Hindlimb muscle (tissue), 1 donor: ENCODE measurements around the gene CTNNAL1. TPM values are rescaled to one million over a fixed set of nuclear protein-coding genes. Genes with fewer than 3 reads are reported as not detected.
"Not testable (repeated sequence)": the region's sequence is repeated elsewhere in the genome, so short reads cannot be mapped to it uniquely, and the experiment has no call there.

Experiments
- DNase-seq: peaks from one replicate; pipeline ENCODE4 v3.0.0-alpha.2; 2013
- polyA plus RNA-seq: library from polyadenylated mRNA; unstranded; fragments of 120-200 nt; gene quantifications from one replicate; pipeline ENCODE4 v1.2.1, GENCODE V29; 2013; ENCODE audit not compliant: insufficient read length

CTNNAL1 gene
- polyA plus RNA-seq, 1 donor = 20.7 TPM

DNA sequence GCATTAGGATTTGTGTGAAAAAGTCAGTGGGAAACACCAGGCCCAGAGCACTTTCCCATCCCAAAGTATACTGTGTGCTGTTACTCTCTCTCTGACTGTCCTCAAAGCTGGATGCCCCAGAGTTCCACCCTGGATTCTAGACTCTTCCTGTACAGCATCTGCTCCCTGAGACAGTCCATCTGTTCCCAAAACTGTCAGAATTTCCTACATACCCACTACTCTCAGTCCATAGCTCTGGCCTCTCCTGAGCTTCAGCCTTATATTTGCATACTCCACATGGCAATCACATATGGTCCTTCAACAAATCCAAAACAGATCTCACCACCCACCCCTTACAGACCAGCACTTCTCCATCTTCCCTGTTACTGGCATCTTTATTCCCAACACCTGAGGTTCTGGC lies 88.8 kb downstream of the CTNNAL1 start:
- DNase-seq = no peak

DNA sequence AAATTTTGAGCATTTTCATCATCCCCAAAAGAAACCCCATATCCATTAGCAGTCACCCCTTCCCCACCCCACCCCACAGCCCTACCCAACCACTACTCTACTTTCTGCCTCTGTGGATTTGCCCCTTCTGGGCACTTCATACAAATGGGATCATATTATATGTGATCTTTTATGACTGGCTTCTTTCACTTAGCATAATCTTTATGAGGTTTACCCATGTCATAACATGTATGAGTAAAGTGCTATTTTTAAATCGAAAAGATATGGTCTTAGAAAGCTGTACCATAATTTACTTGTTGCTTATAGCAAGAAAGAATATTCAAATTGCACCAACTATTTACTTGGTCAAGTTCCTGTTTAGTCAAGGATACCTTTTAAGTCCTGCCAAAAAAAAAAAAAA lies 92.1 kb downstream of the CTNNAL1 start:
- no peak for DNase-seq

DNA sequence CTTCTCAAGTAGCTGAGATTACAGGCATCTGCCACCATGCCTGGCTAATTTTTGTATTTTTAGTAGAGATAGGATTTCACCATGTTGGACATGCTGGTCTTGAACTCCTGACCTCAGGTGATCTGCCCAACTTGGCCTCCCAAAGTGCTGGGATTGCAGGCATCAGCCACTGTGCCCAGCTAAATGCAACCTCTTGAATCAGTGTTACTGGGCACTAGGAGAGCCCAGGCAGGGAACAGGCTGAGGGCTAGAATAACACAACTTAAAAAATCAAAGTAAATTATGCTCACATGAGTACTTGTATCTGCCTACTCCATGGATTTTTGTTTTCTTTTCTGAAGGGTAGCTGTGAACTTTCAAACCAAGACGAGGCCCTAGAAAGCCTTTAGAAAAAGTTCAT lies 92.9 kb downstream of the CTNNAL1 start:
- DNase-seq = not testable (repeated sequence)

DNA sequence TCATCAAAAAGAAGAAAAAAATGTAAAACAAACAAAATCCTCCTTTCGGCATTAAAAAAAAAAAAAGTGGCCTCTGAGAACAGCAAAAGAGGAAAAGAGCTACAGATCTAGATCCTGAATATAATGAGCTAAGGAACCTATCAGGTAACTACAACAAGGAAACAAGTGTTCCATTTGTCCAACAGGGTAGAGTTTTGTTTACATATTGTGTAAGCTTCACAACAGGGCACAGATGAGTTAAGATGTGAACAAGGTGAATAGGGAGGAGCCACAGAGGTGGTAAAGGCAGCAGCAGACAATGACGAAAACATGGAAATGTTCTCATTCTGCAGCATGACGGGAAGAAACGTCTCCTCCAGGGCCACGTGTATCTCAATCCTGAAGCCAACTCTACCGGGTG lies 93.8 kb downstream of the CTNNAL1 start:
- no peak for DNase-seq

DNA sequence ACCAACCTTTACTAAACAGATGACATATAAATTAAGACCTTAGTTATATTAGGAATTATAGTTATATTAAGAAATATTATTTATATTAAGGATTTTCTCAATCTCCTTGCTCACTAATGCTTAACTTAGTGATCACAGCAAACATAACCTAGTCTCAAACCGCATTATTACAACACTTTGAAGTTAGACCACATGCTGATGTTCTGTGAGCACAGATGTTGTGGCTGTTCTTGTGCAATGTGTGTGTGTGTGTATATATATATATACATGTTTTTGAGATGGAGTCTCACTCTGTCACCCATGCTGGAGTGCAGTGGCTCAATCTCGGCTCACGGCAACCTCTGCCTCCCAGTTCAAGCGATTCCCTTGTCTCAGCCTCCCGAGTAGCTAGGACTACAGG lies 99.9 kb downstream of the CTNNAL1 start:
- DNase-seq = no peak

DNA sequence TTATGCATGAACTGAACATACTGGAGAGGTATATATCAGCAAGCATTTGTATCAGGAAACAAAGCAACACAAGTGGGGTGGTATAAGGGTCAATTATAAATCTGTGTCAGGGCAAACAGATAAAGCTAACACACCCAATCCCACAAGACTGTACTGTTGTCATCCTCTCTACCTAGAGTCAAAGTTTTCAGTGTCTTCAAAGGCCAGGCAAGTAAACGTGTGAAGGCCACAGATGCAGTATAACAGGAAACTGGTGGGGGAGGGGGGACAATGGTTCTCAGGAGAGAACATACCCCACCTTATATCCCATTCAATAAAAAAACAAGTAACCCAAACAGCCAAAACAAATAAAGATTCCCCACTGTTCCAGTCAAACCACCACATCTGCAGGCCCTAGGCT lies 101.5 kb downstream of the CTNNAL1 start:
- no peak for DNase-seq

DNA sequence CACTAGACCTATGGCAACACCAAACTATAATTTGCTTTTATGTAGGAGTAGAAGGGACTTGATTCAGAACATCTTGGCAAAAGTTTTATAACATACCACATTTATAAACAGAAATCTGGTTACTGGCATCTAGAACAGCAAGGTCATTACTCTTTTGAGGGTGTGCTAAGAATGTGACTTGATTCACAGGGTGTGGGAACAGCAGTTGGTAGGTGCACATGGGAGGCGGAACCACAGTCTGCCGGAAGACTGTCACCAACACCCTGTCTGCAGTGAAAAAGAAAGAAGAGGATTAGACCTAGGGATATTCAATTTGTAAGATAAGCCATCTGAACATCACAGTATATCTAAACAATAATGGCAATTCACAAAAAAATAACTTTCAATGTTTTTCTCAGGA lies 102.4 kb downstream of the CTNNAL1 start:
- DNase-seq = no peak

DNA sequence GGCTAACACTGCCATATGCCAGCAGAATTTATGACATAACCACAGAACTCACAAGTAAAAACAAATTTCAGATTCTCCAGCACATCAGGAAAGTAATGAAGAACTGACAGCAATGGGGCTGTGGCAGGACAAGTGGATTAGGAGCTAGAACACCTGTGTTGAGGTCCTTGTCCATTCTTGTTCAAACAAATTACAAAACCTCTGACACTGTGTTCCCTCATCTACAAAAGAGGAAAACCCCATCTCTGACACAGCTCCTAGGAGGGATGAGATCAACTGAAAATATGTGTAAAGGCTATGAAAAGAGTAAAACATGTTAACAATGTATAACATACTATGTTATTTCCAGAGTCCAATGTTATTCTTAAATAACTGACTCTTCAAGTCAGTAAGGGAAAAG lies 102.9 kb downstream of the CTNNAL1 start:
- DNase-seq = no peak

DNA sequence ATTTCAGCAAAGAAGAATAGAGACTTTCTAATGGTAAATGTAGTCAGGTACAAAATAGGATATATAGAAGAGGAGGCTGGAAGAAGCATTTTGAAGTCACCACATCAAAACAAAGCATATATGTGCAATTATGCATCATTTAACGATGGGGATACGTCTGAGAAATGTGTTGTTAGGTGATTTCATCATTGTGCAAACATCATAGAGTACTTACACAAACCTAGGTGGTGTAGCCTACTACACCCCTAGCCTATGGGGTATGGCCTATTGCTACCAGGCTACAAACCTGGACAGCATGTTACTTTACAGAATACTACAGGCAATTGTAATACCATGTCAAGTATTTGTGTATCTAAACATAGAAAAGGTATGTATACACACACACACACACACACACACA lies 107.8 kb downstream of the CTNNAL1 start:
- DNase-seq = no peak

DNA sequence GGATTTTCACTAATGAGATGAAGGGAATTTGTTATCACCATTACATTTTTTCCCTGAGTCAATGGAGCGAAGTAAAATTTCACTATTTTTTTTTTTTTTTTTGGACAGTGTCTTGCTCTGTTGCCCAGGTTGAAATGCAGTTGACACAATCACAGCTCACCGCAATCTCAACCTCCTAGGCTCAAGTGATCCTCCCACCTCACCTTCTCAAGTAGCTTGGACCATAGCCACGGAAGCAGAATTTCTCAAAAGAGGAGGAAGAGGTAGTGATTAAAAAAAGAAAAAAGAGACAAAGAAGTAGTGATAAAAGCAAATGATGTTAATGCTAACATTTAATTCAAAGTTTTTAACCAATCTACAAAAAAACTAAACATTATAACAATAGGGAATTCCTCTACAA lies 109.1 kb downstream of the CTNNAL1 start:
- DNase-seq = no peak

DNA sequence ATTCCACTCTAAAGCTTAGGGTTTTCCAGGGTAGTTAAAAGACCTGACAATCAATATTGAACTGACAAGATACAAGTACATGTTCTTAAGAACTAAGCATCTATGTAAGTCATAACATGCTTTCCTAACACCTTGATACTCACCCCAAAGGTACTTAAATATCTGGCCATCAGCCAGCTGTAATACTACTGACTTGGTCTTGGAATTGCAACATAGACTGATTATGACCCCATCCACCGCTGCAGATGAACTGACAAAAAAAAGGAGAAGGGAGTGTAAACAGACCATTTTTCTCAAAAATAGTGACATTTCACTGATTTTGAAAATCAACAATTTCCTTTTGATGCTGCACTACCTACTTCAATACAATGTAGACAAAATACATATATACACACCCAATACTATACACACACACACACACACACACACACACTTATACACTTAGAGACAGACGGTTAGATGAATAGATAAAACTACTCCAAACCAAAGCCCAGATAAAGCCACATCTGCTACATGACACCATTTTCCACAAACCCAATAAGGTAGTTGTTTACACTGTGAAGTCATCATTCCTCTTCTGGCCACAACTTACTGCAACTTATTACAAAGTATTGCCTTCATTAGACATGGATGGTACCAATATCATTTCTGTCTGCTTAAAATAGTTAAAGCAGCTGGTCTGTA lies 109.7 kb downstream of the CTNNAL1 start:
- no peak for DNase-seq

DNA sequence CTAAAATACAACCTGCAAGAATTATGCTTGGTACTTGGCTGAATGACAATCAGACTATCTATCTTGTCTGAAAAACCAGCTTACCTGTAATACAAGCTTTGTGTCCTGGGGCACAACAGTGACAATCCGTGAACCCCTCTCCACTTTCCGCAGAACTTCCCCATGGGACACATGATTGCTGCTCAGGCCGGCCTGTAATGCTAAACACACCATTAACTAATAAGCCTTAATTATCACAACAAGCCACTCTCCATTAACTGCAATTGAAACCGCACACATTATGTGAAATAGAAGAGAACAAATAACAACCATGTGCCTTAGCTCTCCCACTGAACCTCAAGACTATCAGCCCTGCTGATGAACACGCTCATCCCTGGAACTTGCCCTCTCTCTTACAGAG lies 113.1 kb downstream of the CTNNAL1 start:
- no peak for DNase-seq

DNA sequence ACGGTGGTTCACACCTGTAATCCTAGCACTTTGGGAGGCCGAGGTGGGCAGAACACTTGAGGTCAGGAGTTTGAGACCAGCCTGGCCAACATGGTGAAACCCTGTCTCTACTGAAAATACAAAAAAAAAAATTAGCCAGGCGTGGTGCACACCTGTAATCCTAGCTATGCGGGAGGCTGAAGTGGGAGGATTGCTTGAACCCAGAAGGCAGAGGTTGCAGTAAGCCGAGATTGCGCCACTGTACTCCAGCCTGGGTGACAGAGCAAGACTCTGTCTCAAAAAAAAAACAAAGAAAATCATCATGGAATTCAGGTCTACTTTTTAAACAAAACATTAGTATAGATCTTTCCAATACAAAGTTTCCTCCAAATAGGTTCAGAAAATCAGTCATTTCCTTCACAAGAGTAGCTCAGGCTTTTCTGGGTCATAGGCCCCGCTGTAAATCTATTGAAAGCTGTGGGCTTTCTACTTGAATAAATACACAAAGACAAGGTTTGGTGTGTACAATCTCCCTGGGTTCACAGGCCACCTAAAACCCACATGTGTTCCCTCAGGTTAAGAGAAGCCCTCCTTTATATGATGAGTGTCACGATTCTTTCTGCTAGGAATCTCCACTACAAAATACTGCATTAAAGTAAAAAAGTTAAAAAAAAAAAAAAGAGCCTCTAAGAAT lies 114.1 kb downstream of the CTNNAL1 start:
- not testable (repeated sequence) for DNase-seq

DNA sequence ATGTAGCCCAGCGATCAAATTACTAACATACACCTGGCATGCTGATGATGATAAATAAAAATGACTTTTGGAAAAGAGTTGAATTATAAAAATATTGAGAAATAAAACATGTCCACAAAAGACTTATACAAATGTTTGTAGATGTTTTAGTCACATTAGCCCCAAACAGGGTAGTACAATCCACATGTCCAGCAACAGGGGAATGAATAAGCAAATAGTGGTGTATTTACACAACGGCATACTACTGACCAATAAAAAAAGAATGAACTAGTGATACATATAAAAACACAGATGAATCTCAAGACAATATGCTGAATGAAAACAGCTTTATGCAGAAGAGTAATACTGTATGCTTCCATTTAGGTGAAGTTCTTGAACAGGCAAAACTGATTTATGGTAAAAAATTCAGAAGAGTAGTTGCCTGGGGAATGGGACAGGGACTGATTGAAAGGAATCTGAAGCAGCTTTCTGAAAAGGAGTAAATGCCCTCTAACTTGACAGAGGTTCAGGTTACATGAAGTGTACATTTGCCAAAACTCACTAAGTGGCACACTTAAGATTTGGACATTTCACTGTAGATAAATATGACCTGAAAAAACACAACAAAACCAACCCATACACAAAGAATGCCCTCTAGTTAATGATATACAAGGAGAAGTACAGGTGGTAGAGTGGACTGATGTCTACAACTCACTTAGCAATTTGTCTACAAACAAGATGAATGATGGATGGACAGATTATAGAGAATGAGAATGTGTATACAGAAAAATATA lies 115.8 kb downstream of the CTNNAL1 start:
- DNase-seq = no peak

DNA sequence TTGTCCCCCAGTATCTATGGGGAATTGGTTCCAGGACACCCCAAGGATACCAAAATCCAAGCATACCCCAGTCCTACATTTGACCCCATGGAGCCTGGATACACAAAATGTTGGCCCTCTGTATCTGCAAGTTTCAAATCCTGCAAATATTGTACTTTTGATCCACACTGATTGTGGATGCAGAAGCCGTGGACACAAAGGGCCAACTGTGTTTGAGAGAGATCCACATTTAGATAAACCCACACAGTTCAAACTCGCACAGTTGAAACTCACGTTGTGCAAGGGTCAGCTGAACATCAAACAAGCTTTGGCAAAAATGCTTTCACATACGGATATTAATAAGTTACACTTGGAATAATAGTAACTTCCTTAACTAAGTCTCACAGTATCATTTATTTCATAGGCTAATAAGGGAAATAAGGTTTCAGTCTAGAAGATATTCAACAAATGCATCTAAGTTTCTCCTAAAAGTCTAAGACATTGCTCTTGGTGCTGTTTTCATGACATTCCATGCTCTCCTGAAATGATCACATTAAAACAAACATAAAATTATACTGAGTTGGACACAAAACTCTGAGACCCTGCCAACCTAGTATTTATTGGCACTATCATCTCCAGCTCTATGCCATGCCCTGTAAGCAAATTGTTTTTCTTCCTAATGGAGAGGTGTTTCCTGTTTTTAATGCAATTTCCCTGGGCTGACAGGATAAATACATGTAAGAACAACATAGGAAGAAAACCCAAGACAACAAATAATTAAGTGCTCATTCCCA lies 118.9 kb downstream of the CTNNAL1 start:
- no peak for DNase-seq

Other genes with a start within 250 kb of the CTNNAL1 start
- gene ACTL7B, start 157.5 kb downstream of the CTNNAL1 start, polyA plus RNA-seq = not detected
- not detected for gene ACTL7A, start 151.2 kb downstream of the CTNNAL1 start, polyA plus RNA-seq
- 32.9 TPM for gene ELP1, start 79.4 kb downstream of the CTNNAL1 start, polyA plus RNA-seq
- 12.2 TPM for gene ABITRAM, start 79.1 kb downstream of the CTNNAL1 start, polyA plus RNA-seq
- 37.3 TPM for gene TMEM245, start 106.4 kb upstream of the CTNNAL1 start, polyA plus RNA-seq
- 0.76 TPM for gene FRRS1L, start 153.8 kb upstream of the CTNNAL1 start, polyA plus RNA-seq